NT2/D1 (cell line): ENCODE measurements around the gene HS2ST1.
"Not testable (repeated sequence)": the region's sequence is repeated elsewhere in the genome, so short reads cannot be mapped to it uniquely, and the experiment has no call there.

Experiments used
- DNase-seq: peaks from one replicate; pipeline ENCODE4 v3.0.0-alpha.2; 2011; ENCODE audit warnings: low read depth, low spot score
- H3K27me3 ChIP-seq: 2 replicates; pipeline ENCODE4 v1.6.0; 2011; ENCODE audit warnings: mild to moderate bottlenecking; ENCODE audit not compliant: insufficient read length, insufficient read depth
- H3K36me3 ChIP-seq: 2 replicates; pipeline ENCODE4 v1.6.1; 2011; ENCODE audit warnings: mild to moderate bottlenecking, low read length, mixed read lengths; ENCODE audit not compliant: insufficient read depth, insufficient read length
- H3K4me1 ChIP-seq: 2 replicates; pipeline ENCODE4 v1.5.1; 2011; ENCODE audit not compliant: insufficient read depth, insufficient read length
- H3K4me3 ChIP-seq: 2 replicates; pipeline ENCODE4 v1.5.1; 2011; ENCODE audit warnings: low read depth; ENCODE audit not compliant: insufficient read length
- H3K9ac ChIP-seq: 2 replicates; pipeline ENCODE4 v1.6.0; 2011; ENCODE audit warnings: low read depth; ENCODE audit not compliant: insufficient read length
- H3K9me3 ChIP-seq: 2 replicates; pipeline ENCODE4 v1.5.1; 2011; ENCODE audit warnings: mild to moderate bottlenecking, low read length; ENCODE audit not compliant: insufficient read depth
- SUZ12 ChIP-seq: IDR thresholded peaks from 2 replicates; pipeline ENCODE4 v1.6.1; 2011; ENCODE audit not compliant: insufficient read length, insufficient read depth; ENCODE audit errors: extremely low read depth
- YY1 ChIP-seq: IDR thresholded peaks from 2 replicates; pipeline ENCODE4 v1.6.1; 2011; ENCODE audit not compliant: insufficient read length, insufficient read depth
- ZNF274 ChIP-seq: IDR thresholded peaks from 2 replicates; pipeline ENCODE4 v1.6.1; 2011; ENCODE audit warnings: mild to moderate bottlenecking, low read depth, low read length

Gene HS2ST1

GRCh38 chr1:87023326-87023725 is 108.9 kb downstream of the HS2ST1 start:
- Histone ChIP-seq H3K36me3 (no peaks in the 10 kb centered on the region), H3K9me3 (no peaks in the 10 kb centered on the region), H3K27me3 (no peaks in the 10 kb centered on the region), H3K4me1 (no peaks in the 10 kb centered on the region), H3K4me3 (no peak overlapping the region), H3K9ac (no peak overlapping the region)
- no peak for DNase-seq
- no peak for TF ChIP-seq SUZ12
- no peak for TF ChIP-seq ZNF274
- TF ChIP-seq YY1, result no peak

DNA sequence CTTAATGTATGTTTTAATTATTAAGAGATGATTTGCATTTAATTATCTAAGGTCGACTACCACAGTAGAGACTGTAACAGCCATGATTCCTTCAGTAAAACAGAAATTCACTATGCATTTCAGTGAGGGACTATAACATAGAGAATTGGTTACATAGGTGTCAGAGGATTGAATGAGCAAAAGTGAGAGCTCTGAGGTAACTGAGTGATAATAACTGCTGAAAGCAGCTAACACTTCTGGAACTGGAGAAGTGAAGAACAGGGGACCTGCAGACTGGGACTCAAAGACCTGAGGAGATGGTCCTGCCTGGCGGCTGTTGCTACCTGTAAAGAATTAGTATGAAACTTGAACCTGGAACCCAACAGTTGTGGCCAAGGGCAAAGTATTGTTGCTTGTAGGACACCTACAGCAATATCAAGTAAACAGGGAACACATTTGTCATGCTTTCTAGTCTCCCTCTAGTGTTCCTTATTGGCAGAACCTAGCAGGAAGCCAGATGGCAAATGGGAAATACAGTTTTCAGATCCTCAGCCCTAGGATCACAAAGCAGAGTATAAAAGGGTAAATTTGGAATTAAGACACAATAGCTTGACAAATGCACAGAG is 110.6 kb downstream of the HS2ST1 start:
- no peak for TF ChIP-seq ZNF274
- TF ChIP-seq YY1, result no peak
- no peak for TF ChIP-seq SUZ12
- H3K4me1 ChIP-seq, result no peaks in the 10 kb centered on the region
- H3K36me3 ChIP-seq, result no peaks in the 10 kb centered on the region
- no peaks in the 10 kb centered on the region; the same call in 1 of the 2 replicates for H3K9me3 ChIP-seq
- DNase-seq, result peak; percentile 20
- no peaks in the 10 kb centered on the region for H3K27me3 ChIP-seq
- H3K4me3 ChIP-seq, result no peak overlapping the region
- no peak overlapping the region for H3K9ac ChIP-seq

GRCh38 chr1:87027561-87027960 is 113.1 kb downstream of the HS2ST1 start:
- not testable (repeated sequence) for H3K36me3 ChIP-seq, H3K4me1 ChIP-seq, DNase-seq, H3K4me3 ChIP-seq, H3K27me3 ChIP-seq, H3K9me3 ChIP-seq, H3K9ac ChIP-seq

GRCh38 chr1:87028576-87028975 is 114.1 kb downstream of the HS2ST1 start:
- H3K4me3 ChIP-seq, result no peak overlapping the region
- H3K9ac ChIP-seq, result no peak overlapping the region
- no peaks in the 10 kb centered on the region for H3K36me3 ChIP-seq
- DNase-seq, result no peak
- H3K4me1 ChIP-seq, result no peaks in the 10 kb centered on the region
- TF ChIP-seq SUZ12 (no peak), YY1 (no peak)
- H3K27me3 ChIP-seq, result no peaks in the 10 kb centered on the region
- no peaks in the 10 kb centered on the region; the same call in 1 of the 2 replicates for H3K9me3 ChIP-seq

DNA sequence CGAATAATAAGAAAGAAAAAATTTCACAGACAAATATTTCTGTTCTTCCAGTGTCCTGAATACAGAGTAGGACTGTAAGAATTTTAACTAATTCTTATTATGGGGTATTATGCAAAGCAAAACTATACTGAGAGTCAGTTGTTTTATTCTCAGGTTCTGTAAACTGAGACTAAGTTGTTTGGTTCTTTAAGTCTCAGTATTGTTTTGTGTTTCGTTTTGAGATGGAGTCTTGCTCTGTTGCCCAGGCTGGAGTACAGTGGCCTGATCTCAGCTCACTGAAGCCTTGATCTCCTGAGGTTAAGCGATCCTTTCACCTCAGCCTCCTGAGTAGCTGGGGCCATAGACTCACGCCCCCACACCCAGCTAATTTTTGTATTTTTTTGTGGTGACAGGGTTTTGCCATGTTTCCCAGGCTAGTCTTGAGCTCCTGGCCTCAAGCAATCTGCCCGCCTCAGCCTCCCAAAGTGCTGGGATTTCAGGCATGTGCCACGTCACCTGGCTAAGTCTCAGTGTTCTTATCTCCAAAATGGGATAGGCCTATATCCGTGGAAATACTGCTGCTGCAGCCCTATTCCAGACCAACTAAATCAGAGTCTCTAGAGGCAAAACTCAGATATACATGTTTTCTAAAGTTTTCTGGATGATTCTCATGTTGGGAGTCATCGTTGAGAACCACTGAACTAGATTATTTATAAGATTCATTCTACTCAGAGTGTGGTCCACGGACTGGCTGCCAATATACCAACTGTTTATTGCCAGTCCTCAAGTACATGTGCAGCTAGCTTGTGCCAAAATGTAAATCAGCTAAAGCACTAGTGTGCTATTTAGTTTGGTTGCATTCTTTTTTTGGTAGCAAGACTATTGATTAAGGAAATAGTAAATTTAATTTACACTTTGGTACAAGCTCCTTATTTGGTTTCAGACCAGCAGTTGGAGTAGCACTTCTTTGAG is 116.6 kb downstream of the HS2ST1 start:
- Histone ChIP-seq H3K4me1 (no peaks in the 10 kb centered on the region), H3K9ac (no peak overlapping the region), H3K27me3 (no peaks in the 10 kb centered on the region), H3K9me3 (no peaks in the 10 kb centered on the region; the same call in 1 of the 2 replicates), H3K4me3 (no peak overlapping the region), H3K36me3 (no peaks in the 10 kb centered on the region)
- no peak for DNase-seq
- no peak for TF ChIP-seq YY1
- TF ChIP-seq ZNF274, result no peak
- TF ChIP-seq SUZ12, result no peak

DNA sequence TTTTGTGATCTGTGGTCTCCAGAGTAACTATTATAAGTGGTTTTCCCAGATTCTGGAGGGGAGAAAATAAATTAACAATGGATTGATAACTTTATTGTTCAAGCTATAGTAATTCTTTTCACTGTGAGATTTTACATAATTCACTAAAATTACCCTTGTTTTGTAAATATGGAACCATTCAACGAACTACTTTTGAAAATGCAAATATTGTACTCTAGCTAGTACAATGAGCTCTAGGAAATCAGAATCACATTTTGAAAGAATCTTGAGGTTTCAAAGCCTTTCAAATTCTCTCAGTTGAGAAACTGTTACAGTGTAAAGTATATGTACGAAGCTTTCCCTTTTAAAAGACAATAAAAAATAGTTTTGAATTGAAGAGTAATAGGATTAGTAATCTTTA is 119.9 kb downstream of the HS2ST1 start:
- DNase-seq, result no peak
- Histone ChIP-seq H3K9ac (no peak overlapping the region), H3K9me3 (no peaks in the 10 kb centered on the region), H3K4me1 (no peaks in the 10 kb centered on the region), H3K36me3 (no peaks in the 10 kb centered on the region), H3K27me3 (no peaks in the 10 kb centered on the region), H3K4me3 (no peak overlapping the region)
- TF ChIP-seq ZNF274 (no peak), YY1 (no peak), SUZ12 (no peak)

DNA sequence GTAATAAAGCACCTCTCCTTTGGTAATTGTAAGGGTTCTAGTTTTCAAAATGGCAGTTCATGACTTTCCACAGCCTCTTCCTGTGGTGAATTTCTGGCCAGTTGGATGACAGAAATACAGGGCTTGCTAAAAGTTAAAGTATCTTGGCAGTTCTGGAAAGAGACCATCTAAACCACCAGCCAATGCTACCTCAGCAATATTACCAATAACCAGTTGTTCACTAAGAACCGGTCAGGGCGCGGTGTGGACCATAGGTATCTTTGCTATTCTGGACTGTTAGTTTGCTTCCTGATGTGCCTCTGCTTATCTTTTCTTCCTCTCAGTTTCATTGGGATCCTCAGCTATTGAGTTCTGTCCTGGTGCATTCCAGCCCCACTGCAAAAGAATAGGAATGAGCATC is 124.7 kb downstream of the HS2ST1 start:
- H3K9ac ChIP-seq, result no peak overlapping the region
- H3K4me3 ChIP-seq, result no peak overlapping the region
- H3K9me3 ChIP-seq, result no peaks in the 10 kb centered on the region
- TF ChIP-seq YY1 (no peak), SUZ12 (no peak), ZNF274 (no peak)
- H3K27me3 ChIP-seq, result no peaks in the 10 kb centered on the region
- H3K36me3 ChIP-seq, result no peaks in the 10 kb centered on the region
- DNase-seq, result no peak
- no peaks in the 10 kb centered on the region for H3K4me1 ChIP-seq
